ENCODE results near the gene TRIML1. TPM values are rescaled to one million over a fixed set of nuclear protein-coding genes. Genes with fewer than 3 reads are reported as not detected.

The TRIML1 gene
- total RNA-seq, 1 experiment from 2014 or later: not detected

DNA sequence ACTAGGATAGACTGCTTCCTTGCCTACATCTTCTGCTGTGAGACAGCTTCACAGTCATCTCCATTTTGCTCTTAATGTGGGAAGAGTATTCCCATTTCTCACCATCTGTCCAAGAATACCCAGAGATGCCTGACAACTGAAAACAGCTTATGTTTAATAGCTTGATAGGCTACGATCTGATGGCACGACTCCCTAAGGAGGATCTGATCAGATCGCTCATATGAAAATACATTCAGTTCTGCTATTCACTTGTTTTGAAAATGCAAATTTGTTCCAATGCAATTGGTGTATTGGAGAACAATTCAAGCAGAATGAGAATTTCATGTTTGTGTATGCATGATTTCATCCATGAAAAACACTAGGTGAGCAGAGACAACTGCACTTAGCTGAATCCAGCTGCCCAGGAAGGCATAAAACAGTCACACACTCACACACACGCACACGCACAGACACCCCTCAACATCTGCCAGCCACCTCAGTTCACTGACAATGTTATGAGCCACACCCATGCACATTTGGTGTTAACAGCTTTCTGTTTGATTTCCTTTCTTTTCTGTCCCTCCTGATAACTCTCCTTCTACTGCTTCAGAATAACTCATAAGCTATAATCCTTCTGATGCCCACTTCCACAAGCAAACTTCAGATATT lies 29.6 kb downstream of the TRIML1 start:
- no peak overlapping the region for H3K27ac ChIP-seq (ENCODE audit: low read length)
- no peak overlapping the region for H3K9ac ChIP-seq (ENCODE audit: low read length)
- no peak overlapping the region for H3K4me3 ChIP-seq (ENCODE audit: low read length)
- H2AFZ ChIP-seq (ENCODE audit: low read length): no peak overlapping the region
- H3K79me2 ChIP-seq (ENCODE audit: low read length): no peaks in the 10 kb centered on the region
- ChIA-PET POLR2A (ENCODE audit: unreplicated experiment) (no interaction called here), CTCF (no interaction called here)
- no peak for DNase-seq
- H3K4me1 ChIP-seq (ENCODE audit: insufficient read depth, low read length): no peaks in the 10 kb centered on the region
- no peaks in the 10 kb centered on the region for H3K9me3 ChIP-seq (ENCODE audit: low read length)
- H3F3A ChIP-seq (ENCODE audit: low read length, unreplicated experiment): no peaks in the 10 kb centered on the region
- no peak for ATAC-seq
- no peaks in the 10 kb centered on the region for H3K36me3 ChIP-seq (ENCODE audit: low read depth, low read length)
- no peak overlapping the region for H3K4me2 ChIP-seq (ENCODE audit: low read length)
- no peaks in the 10 kb centered on the region for H4K20me1 ChIP-seq (ENCODE audit: low read length)
- no peaks in the 10 kb centered on the region for H3K27me3 ChIP-seq (ENCODE audit: low read length)
- TF ChIP-seq EZH2 (IDR thresholded peaks at IDR 0.05; ENCODE audit: low read length, unreplicated experiment) (no peak), EZH2phosphoT487 (IDR thresholded peaks at IDR 0.05; ENCODE audit: borderline replicate concordance, low read length) (no peak)
- TF ChIP-seq, protein P1, sequence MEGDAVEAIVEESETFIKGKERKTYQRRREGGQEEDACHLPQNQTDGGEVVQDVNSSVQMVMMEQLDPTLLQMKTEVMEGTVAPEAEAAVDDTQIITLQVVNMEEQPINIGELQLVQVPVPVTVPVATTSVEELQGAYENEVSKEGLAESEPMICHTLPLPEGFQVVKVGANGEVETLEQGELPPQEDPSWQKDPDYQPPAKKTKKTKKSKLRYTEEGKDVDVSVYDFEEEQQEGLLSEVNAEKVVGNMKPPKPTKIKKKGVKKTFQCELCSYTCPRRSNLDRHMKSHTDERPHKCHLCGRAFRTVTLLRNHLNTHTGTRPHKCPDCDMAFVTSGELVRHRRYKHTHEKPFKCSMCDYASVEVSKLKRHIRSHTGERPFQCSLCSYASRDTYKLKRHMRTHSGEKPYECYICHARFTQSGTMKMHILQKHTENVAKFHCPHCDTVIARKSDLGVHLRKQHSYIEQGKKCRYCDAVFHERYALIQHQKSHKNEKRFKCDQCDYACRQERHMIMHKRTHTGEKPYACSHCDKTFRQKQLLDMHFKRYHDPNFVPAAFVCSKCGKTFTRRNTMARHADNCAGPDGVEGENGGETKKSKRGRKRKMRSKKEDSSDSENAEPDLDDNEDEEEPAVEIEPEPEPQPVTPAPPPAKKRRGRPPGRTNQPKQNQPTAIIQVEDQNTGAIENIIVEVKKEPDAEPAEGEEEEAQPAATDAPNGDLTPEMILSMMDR (conservative IDR thresholded peaks at IDR 0.05; ENCODE audit: low read depth, low read length): no peak
- intact Hi-C loops (cut with micrococcal nuclease): no loop called here
- H3K9me2 ChIP-seq (replicated peaks; ENCODE audit: low read length): no peaks in the 10 kb centered on the region
- BruUV-seq (replicated peaks): no TSS peak

- H3K4me2 ChIP-seq (ENCODE audit: low read length): no peak overlapping the region
- no peaks in the 10 kb centered on the region for H4K20me1 ChIP-seq (ENCODE audit: low read length)
- TF ChIP-seq EZH2phosphoT487 (IDR thresholded peaks at IDR 0.05; ENCODE audit: borderline replicate concordance, low read length) (no peak), EZH2 (IDR thresholded peaks at IDR 0.05; ENCODE audit: low read length, unreplicated experiment) (no peak)
- TF ChIP-seq, protein P1 (conservative IDR thresholded peaks at IDR 0.05; ENCODE audit: low read depth, low read length): no peak
- H2AFZ ChIP-seq (ENCODE audit: low read length): no peak overlapping the region
- H3K27ac ChIP-seq (ENCODE audit: low read length): no peak overlapping the region
- no peaks in the 10 kb centered on the region for H3K36me3 ChIP-seq (ENCODE audit: low read depth, low read length)
- BruUV-seq (replicated peaks): no TSS peak
- H3K79me2 ChIP-seq (ENCODE audit: low read length): no peaks in the 10 kb centered on the region
- no peaks in the 10 kb centered on the region for H3K27me3 ChIP-seq (ENCODE audit: low read length)
- intact Hi-C loops (cut with micrococcal nuclease): no loop called here
- no peak overlapping the region for H3K9ac ChIP-seq (ENCODE audit: low read length)
- ChIA-PET POLR2A (ENCODE audit: unreplicated experiment) (no interaction called here), CTCF (no interaction called here)
- no peaks in the 10 kb centered on the region for H3K4me1 ChIP-seq (ENCODE audit: insufficient read depth, low read length)
- no peaks in the 10 kb centered on the region for H3F3A ChIP-seq (ENCODE audit: low read length, unreplicated experiment)
- H3K9me3 ChIP-seq (ENCODE audit: low read length): no peaks in the 10 kb centered on the region
- no peak for ATAC-seq
- no peak overlapping the region for H3K4me3 ChIP-seq (ENCODE audit: low read length)
- peak; percentile 14 for DNase-seq
- no peaks in the 10 kb centered on the region for H3K9me2 ChIP-seq (replicated peaks; ENCODE audit: low read length)
Measured at GRCh38 chr4:188171551-188171950, 32.3 kb downstream of the TRIML1 start.

DNA sequence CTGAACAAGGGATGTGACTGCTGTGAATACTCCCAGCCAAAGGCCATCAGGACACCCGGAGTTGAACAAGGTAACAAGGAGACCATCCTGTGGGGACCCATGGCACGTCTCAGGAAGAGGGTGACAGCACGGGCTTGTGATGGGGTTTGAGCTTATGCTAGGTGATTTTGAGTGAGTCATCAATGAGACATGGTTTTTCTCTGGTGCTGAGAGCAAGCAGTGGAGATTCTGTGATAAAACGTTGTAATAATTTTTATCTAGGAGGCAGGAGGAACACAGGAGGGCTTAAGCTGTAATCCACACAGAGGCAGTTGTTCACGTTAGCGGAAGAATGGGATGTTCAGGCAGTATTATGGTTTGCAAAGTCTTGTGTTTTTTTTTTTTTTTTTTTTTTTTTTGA lies 36.0 kb downstream of the TRIML1 start:
- no peak for ATAC-seq
- CTCF ChIA-PET: no interaction called here
- no peaks in the 10 kb centered on the region for H3K27me3 ChIP-seq (ENCODE audit: low read length)
- intact Hi-C loops (cut with micrococcal nuclease): no loop called here
- H3K4me1 ChIP-seq (ENCODE audit: insufficient read depth, low read length): peaks cover 5% of the 10 kb centered on the region; the same call in 1 of the 2 replicates
- no peaks in the 10 kb centered on the region for H3K9me2 ChIP-seq (replicated peaks; ENCODE audit: low read length)
- no peaks in the 10 kb centered on the region for H3F3A ChIP-seq (ENCODE audit: low read length, unreplicated experiment)
- no peaks in the 10 kb centered on the region for H4K20me1 ChIP-seq (ENCODE audit: low read length)
- POLR2A ChIA-PET (ENCODE audit: unreplicated experiment): no interaction called here
- no peak overlapping the region for H3K27ac ChIP-seq (ENCODE audit: low read length)
- H3K4me2 ChIP-seq (ENCODE audit: low read length): no peak overlapping the region
- no peak overlapping the region for H3K4me3 ChIP-seq (ENCODE audit: low read length)
- H3K9ac ChIP-seq (ENCODE audit: low read length): no peak overlapping the region
- DNase-seq: peak; percentile 25
- TF ChIP-seq, protein P1 (conservative IDR thresholded peaks at IDR 0.05; ENCODE audit: low read depth, low read length): no peak
- TF ChIP-seq EZH2 (IDR thresholded peaks at IDR 0.05; ENCODE audit: low read length, unreplicated experiment) (no peak), EZH2phosphoT487 (IDR thresholded peaks at IDR 0.05; ENCODE audit: borderline replicate concordance, low read length) (no peak)
- no peaks in the 10 kb centered on the region for H3K79me2 ChIP-seq (ENCODE audit: low read length)
- H3K36me3 ChIP-seq (ENCODE audit: low read depth, low read length): no peaks in the 10 kb centered on the region
- H2AFZ ChIP-seq (ENCODE audit: low read length): no peak overlapping the region
- BruUV-seq (replicated peaks): no TSS peak
- H3K9me3 ChIP-seq (ENCODE audit: low read length): no peaks in the 10 kb centered on the region
